HG02678 (cell line): ENCODE measurements around the gene PTF1A.

Experiments used
- ATAC-seq: cut with Tn5 transposase; IDR thresholded peaks from one replicate; pipeline ENCODE4 v1.9.1; 2021; ENCODE audit warnings: mild to moderate bottlenecking, moderate library complexity; ENCODE audit not compliant: unreplicated experiment

Gene PTF1A

GRCh38 chr10:23186697-23187096 is 5.4 kb upstream of the PTF1A start:
- ATAC-seq: no peak

- ATAC-seq: no peak
Measured at GRCh38 chr10:23187155-23187554, 5.0 kb upstream of the PTF1A start.

- no peak for ATAC-seq
Measured at GRCh38 chr10:23189024-23189423, 3.1 kb upstream of the PTF1A start.

GRCh38 chr10:23190872-23191763 is 994 bp upstream of the PTF1A start:
- ATAC-seq: no peak

- ATAC-seq: no peak
Measured at GRCh38 chr10:23192712-23193434, 761 bp downstream of the PTF1A start.

GRCh38 chr10:23193435-23194074 is 1.4 kb downstream of the PTF1A start:
- ATAC-seq: no peak

GRCh38 chr10:23194471-23194965 is 2.4 kb downstream of the PTF1A start:
- ATAC-seq: no peak

GRCh38 chr10:23194966-23195845 is 3.1 kb downstream of the PTF1A start:
- ATAC-seq: no peak

GRCh38 chr10:23195846-23196600 is 3.9 kb downstream of the PTF1A start:
- ATAC-seq: no peak

GRCh38 chr10:23196915-23197314 is 4.8 kb downstream of the PTF1A start:
- no peak for ATAC-seq

GRCh38 chr10:23197416-23197861 is 5.3 kb downstream of the PTF1A start:
- ATAC-seq: no peak

- ATAC-seq: no peak
Measured at GRCh38 chr10:23198610-23198939, 6.5 kb downstream of the PTF1A start.

GRCh38 chr10:23198940-23199767 is 7.0 kb downstream of the PTF1A start:
- ATAC-seq: no peak

GRCh38 chr10:23199768-23200511 is 7.8 kb downstream of the PTF1A start:
- no peak for ATAC-seq

- no peak for ATAC-seq
Measured at GRCh38 chr10:23200586-23200985, 8.5 kb downstream of the PTF1A start.

GRCh38 chr10:23200997-23201652 is 9.0 kb downstream of the PTF1A start:
- ATAC-seq: no peak

GRCh38 chr10:23201837-23202236 is 9.7 kb downstream of the PTF1A start:
- no peak for ATAC-seq

- no peak for ATAC-seq
Measured at GRCh38 chr10:23202779-23203178, 10.7 kb downstream of the PTF1A start.
